Activated CD8-positive, alpha-beta memory T cell treated with anti-CD3 and anti-CD28 coated beads for 36 hours (primary cell): ENCODE results near the gene INS. TPM values are rescaled to one million over a fixed set of nuclear protein-coding genes. Genes with fewer than 3 reads are reported as not detected.
"Not testable (repeated sequence)": the region's sequence is repeated elsewhere in the genome, so short reads cannot be mapped to it uniquely, and the experiment has no call there.

Experiments used
- CTCF ChIA-PET: fragments of 350-600 bp; sonication (Branson Sonifier 250); formaldehyde crosslinking; loops from one replicate; lab custom pipeline; 2021; ENCODE audit warnings: antibody characterized with exemption; lab: Charles Lee
- POLR2A ChIA-PET: fragments of 350-600 bp; sonication (Branson Sonifier 250); formaldehyde crosslinking; loops from one replicate; lab custom pipeline; 2021; ENCODE audit warnings: antibody characterized with exemption; lab: Charles Lee
- total RNA-seq, 2 experiments: library from RNA; stranded (reverse); gene quantifications; one replicate each; pipeline ENCODE4 v1.2.3, GENCODE V29; 2021

INS gene
- total RNA-seq, 2 experiments from 2014 or later = not detected

DNA sequence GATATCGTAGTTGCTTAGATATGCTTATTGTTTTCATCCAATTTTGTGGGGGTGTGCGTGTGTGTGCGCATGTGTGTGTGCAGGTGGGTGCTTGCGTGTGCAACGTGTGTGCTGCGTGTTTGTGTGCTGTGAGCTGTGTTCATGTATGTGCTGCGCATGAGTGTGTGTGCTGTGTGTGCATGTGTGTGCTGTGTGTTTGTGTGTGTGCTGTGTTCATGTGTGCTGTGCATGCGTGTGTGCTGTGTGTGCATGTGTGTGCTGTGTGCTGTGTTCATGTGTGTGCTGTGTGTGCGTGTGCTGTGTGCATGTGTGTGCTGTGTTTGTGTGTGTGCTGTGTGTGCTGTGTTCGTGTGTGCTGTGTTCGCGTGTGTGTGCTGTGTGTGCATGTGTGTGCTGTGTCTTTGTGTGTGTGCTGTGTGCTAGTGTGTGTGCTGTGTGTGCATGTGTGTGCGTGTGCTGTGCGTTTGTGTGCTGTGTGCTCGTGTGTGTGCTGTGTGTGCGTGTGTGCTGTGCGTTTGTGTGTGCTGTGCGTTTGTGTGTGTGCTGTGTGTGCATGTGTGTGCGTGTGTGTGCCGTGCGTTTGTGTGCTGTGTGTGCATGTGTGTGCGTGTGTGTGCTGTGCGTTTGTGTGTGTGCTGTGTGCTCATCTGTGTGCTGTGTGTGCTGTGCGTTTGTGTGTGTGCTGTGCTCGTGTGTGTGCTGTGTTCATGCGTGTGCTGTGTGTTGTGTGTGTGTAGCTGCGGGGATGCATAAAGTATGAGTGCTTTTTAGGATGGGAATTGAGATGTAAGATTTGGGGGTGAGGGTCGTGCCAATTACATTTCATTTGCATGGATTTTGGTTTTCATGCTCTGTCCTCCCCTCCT is 29.4 kb downstream of the INS start:
- CTCF ChIA-PET = interaction anchor here (0.6 kb wide), 1 partner anchor 23 kb away, joined by 3 read pairs; no protein-coding TSS in a partner anchor
- POLR2A ChIA-PET = no interaction called here

DNA sequence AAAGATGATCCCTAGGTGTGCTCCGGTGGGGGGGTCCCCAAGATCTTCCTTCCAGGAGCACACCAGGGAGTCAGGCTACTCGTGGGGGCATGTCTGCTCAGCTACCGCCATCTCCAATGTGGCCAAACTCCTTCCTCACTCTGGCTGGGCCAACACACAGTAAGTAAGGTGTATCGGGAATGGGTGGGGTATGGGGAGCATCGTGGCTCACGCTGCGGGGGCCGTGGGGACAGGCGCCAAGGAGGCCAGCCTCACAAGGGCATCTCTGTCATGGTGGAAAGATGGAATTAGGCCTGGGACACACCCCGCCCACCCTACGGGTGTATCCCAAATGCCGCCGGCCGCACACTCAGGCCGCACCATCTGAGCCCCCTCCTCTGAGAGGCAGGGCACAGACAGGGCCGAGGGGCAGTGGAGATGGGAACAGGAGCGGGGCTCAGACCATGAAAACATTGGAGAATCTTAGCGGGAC is 30.1 kb downstream of the INS start:
- ChIA-PET CTCF (interaction anchor here (0.6 kb wide), 1 partner anchor 190 kb away, joined by 3 read pairs; no protein-coding TSS in a partner anchor), POLR2A (no interaction called here)

DNA sequence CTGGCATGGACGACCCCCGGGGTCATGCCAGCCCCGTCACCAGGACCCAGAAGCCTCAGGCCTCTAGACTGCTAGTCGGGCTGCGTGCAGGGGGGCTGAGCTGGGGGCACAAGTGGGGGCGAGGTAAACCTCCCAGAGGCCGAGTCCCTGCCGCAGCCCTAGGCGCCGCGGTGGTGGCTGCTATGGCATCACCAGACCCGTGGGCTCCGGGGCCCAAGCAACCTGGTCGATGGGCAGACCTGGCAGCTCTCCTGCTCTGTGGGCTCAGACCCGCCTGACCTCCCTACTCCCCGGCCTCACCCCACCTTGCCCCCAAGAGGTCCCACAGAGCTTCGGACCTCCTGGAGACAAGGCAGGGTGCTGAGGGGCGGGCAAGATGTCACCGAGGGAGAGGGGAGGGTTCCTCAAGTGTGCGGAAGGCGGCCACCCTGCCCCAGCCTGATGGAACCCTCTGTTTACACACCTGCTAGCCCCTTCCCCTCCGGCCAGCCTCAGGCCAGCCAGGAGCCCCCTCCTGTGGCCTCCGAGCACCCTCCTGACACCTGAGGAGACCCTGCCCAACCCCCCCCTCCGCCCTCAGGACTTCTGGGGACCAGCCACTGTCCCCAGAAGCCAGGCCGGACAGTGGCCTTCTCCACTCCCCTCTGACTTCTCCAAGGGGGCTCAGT is 31.2 kb downstream of the INS start:
- POLR2A ChIA-PET = no interaction called here
- CTCF ChIA-PET = interaction anchor here (0.6 kb wide), 1 partner anchor 436 kb away, joined by 4 read pairs; no protein-coding TSS in a partner anchor

DNA sequence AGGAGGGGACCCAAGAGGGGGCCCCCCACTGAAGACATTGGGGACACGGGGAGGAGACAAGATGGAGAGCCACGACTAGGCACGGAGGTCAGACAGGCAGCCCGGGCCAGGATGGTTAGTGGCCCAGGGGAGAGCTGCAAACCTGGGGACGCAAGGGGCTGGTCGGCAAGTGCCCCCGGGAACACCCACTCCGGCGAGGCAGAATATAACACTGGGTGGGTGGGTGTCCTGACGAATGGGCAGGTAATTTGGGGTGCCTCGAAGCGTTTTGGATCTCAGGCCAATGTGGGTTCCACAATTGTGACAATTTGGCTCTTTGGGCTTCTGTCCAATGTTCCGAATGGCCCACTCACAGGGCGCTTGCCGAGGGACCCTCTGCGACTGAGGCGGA is 31.7 kb downstream of the INS start:
- ChIA-PET CTCF (no interaction called here), POLR2A (no interaction called here)

DNA sequence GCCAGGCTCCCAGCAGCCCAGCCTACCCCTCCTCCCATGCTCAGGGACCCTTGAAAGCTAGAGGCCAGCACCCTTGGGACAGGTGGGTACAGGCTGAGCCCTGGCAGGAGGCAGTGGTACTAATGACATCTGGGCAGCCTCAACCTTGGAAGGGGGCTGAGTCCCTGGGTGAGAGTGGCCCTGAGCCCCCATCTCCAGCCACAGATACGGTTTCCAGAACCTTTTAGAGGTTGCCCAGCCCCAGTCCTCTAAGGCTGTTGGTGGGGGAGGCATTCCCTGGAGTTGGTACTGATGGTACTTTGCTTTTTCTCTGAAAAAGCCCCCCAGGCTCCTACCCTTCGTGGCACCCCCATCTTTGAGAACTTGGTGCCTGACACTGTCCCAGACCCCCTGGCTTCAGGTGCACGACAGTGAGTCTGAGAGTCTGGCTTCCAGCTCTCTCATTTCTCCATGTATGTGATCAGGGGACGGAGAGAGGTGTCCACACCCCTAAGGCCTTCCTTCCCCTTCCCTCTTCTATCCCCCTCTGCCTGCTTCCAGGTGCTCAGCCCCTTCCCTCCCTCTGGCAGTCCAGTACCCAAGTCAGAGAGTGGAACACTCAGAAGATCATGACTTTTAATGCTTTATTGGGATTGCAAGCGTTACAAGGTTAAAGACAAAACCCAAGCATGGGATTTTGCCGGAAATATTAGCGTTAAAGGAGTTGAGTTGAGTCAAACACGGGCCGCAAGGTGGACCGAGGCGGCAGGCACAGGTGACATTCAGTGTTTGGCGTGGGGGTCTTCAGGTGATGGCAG is 32.3 kb downstream of the INS start:
- ChIA-PET POLR2A (no interaction called here), CTCF (no interaction called here)

DNA sequence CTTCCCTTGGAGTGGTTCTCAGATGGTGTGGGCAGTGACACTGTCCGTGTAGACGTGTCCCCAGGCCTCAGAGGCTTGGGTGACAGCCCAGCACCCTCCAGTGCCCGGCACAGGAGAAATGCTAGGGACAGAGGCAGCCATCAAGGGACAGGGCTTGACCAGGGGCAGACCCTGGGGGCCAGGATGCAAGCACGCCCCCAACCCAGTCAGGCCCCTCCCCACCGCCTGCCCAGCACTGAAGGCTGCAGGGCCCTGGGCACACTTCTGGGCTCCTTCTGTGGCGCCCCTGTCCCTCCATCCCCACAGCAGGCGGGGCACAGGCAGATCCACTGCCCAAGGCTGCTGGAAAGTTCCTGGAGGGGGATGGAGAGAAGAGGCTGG is 32.9 kb downstream of the INS start:
- ChIA-PET POLR2A (no interaction called here), CTCF (no interaction called here)

DNA sequence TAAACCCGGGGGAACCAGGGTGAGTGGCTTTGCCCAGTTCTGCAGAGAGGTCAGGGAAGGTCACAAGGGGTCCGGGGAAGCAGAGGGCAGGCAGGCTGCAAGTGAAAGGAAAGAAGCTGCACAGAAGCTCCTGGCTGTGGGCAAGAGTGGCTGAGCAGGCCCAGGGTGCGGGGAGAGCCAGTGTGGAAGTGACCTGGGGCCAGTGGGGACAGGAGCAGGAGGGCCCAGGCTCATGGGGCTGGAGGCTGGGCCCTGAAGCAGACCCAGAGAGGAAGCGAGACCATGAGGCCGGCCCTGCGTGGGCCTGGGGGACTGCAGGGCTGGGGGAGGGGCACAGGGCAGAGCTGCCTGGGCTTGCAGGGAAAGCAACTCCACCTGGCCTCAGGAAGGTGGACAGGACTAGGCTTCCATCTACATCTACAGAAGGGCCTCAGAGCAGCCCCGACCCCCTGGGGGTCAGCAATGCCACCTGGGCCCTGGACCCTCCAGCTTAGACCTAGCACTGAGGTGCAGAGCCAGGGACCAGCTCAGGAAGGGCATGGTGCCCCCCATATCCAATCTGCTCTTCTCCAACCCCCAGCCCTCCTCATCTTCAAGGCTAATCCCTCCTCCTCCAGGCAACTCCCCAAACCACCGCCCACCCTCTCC is 33.4 kb downstream of the INS start:
- CTCF ChIA-PET = no interaction called here

DNA sequence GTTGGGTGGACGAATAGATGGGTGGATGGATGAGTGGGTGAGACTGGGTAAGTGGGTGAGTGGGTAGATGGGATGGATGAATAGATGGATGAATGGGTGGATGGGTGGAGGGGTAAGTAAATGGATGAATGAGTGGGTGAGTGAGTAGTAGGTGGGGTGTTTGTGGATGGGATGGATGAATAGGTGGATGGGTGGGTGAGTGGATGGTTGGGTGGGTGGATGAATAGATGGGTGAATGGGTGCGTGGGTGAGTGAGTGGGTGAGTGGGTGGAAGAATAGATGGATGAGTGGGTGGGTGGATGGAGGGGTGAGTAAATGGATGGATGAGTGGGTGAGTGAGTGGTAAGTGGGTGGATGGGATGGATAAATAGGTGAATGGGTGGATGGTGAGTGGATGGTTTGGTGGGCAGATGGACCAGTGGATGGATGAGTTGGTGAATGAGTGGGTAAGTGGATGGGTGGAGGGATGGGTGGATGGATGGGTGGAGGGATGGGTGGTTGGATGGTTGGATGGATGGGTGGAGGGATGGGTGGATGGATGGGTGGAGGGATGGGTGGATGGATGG is 34.4 kb downstream of the INS start:
- POLR2A ChIA-PET = no interaction called here
- CTCF ChIA-PET = no interaction called here

More for the DNA sequence above, 33.4 kb downstream of the INS start:
- POLR2A ChIA-PET = no interaction called here

DNA sequence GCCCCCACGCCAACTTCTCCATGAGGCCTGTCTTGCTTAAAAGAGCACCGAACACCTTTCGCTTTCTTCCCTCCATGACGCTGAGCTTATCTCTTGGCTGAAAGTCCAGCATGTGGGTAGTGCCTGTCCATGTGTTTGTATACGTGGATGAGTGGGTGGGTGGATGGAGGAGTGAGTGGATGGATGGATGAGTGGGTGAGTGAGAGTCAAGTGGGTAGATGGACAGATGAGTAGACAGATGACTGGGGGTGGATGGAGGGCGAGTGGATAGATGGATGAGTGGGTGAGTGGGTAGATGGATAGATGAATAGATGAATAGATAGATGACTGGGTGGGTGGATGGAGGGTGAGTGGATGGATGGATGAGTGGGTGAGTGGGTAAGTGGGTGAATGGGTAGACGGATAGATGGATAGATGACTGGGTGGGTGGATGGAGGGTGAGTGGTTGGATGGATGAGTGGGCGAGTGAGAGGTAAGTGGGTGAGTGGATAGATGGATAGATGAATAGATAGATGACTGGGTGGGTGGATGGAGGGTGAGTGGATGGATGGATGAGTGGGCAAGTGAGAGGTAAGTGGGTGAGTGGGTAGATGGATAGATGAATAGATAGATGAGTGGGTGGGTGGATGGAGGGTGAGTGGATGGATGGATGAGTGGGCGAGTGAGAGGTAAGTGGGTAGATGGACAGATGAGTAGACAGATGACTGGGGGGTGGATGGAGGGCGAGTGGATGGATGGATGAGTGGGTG is 36.1 kb downstream of the INS start:
- CTCF ChIA-PET = interaction anchor here (1.3 kb wide), 1 partner anchor 25 kb away, joined by 3 read pairs; no protein-coding TSS in a partner anchor
- POLR2A ChIA-PET = not testable (repeated sequence)

DNA sequence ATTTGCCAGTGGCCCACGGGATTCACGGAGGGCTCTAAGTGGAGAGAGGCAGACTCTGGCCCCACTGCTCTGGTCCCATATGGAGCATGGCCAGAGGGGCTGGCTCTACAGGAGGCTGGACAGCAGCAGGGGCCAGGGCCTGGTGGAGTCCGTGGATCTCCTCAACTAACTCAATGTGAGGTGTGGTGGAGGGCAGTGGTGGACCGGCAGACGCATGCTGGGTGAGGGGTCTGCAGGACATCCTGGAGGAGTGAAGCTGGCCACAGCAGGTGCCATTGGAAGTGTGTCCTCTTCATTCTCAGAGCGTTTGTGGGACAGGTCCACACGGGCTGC is 37.4 kb downstream of the INS start:
- POLR2A ChIA-PET = no interaction called here
- CTCF ChIA-PET = interaction anchor here (0.6 to 1.3 kb wide), 2 partner anchors 27 to 42 kb away, joined by 3 to 7 read pairs; no protein-coding TSS in a partner anchor

DNA sequence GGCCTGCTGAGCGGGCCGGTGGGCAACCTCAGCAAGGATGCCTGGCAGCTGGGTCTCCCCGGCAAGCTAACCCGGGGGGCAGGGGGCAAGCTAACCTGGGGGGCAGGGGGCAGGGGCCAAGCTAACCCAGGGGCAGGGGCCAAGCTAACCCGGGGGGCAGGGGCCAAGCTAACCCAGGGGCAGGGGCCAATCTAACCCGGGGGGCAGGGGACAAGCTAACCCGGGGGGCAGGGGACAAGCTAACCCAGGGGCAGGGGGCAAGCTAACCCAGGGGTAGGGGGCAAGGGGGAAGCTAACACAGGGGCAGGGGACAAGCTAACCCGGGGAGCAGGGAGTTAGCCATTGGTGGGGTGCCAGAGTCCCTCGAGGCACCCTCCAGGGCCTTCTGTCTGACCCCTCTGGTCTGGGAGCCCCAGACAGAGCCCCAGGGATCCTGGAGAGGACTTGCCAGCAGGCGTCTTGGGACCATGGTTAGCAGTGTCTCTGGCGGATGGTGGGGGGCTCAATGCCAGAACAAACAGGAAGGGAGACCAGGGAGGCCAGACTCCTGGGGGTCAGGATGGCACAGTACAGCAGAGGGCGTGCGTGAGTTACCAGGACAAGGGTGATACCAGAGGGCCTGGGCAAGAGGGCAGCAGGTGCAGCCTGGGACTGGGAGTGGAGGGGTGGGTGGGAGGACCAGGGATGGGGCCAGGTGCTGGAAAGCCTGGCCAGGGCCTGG is 37.9 kb downstream of the INS start:
- ChIA-PET POLR2A (no interaction called here), CTCF (interaction anchor here (1.3 kb wide), 1 partner anchor 28 kb away, joined by 7 read pairs; no protein-coding TSS in a partner anchor)

DNA sequence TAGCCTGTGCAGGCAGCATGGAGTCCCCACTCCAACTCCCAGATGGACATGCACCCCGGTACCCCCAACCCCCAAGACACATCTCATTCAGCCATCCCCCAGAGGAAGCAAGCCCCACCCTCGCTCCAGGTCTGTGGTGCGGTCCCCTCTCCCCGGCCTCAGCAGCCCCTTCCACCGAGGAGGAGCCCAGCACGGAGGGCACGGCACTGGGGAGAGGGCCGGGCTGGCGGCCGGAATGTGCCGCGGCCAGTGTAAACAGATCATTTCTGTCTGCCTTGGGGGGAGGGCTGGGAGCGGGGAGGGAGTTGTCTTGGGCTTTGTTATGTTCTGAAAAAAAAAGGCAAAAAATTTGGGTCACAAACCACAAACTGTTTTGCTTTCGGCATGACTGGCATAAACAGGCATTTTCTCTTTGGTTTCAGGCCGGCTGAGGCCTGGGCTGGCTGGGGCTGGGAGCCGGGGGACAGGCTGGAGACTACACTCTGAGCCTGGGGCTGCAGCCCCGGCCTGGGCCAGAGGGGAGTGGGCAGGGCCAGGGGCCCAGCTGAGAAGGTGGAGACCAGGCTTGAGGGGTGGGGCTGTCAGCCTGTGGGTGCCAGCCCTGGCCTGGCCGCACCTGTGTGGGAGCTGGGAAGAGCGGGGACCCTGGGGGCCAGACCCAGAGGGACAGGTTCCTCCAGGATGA is 38.6 kb downstream of the INS start:
- POLR2A ChIA-PET = no interaction called here

DNA sequence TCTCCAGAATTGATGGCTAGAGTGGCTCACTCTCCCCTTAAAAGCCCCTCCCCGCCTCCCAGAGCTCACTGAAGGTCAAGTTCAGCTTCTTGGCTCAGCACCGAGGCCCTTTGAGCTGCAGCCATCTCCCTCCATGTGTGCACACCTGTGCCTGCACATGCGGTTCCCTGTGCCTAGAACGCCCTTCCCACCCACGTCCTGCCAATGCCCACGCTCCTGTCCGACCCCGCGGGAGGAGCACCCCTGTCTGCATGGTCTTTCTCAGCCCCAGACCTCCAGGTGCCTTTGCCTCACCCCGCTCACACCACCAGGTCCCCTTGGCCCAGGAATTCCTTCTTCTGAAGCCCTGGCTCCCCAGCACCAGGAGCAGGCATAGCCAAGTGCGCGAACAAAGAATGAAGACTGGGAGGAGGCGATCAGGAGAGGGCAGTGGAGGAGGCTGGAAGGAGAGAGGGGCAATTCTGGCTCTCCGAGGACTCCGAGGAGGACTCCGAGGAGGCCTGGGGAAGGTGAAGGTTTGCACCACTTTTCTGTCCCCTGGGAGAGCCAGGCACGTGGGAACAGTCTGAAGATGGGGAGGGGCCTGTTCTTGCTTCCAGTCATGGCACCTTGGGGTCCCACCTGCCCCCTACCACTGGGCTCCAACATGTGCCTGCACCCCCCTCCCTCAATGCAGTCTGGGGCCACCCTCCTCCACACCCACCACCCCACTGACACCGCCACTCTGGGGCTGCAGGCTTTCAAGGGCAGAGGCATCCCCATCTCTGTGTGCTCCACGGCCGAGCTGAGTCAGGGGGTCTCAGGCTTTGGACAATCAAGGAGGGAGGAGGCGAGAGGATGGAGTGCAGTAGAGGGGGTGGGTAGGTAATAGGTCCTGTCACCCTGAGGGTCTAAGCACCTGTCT is 39.5 kb downstream of the INS start:
- POLR2A ChIA-PET = no interaction called here
- CTCF ChIA-PET = no interaction called here

More for the DNA sequence above, 38.6 kb downstream of the INS start:
- CTCF ChIA-PET = interaction anchor here (1.3 kb wide), 1 partner anchor 29 kb away, joined by 7 read pairs; no protein-coding TSS in a partner anchor

DNA sequence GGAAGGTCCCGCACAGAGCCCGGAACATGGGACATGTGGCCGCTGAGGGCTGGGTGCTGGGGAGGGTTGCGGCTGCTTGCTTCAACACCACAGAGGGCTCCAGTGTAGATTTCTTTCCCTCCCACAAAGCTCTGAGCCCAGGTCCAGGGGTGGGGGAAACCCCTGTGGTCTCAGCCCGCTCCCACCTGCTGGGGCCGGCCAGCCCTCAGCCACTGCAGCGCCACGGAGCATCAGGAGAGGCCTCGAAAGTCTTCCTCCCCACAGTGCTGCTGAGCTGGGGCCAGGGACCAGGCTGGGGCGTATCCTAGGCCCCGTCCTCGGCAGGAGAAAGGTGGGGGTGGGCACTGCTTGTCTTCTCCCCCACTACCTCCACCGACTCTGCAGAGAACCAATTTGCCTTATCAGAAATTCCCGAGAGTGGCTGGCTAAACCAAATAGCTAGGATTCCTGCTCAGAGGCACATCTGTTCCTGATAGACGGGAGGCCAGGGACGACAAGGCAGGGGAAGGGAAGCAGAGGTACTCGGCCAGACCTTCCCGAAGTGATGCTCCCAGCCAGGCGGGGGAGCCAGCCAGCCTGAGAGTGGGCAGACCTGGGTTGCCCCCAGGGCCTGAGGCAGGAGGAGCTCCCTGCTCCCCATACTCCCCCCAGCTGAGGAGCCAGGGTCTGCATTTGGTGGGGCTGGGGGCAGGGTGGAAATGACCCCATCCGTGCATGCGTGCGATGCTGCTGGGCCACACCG is 40.5 kb downstream of the INS start:
- CTCF ChIA-PET = no interaction called here
- POLR2A ChIA-PET = no interaction called here

DNA sequence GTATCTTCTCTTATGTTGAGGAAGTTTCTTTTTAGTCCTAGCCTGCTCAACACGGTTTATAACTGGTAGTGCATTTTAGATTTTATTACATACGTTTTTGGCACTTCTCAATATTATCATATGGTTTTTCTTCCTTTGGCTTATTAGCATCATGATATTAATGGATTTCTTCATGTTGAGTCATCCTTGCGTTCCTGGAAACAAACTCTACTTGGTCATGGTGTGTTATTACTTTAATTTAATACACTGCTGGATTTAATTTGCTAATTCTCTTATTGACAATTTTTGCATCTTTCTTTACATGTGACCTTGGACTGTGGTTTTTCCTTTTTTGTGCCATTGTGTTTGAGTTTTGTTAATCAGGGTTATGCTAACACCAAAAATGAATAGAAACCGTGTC is 42.3 kb downstream of the INS start:
- ChIA-PET POLR2A (no interaction called here), CTCF (no interaction called here)
